Right ventricle myocardium superior (tissue), 1 donor: ENCODE measurements around the gene GABBR2. TPM values are rescaled to one million over a fixed set of nuclear protein-coding genes. Genes with fewer than 3 reads are reported as not detected.
A peak's percentile ranks its signal among the peaks of the same experiment; 100 is the strongest.

Experiments used
- ATAC-seq: fragments of 200-7000 bp; cut with Tn5 transposase; one replicate; pipeline ENCODE4 v1.9.1; 2020; ENCODE audit warnings: mild to moderate bottlenecking; ENCODE audit not compliant: poor library complexity
- DNase-seq: peaks from one replicate; pipeline ENCODE4 v3.0.0-alpha.2; 2020
- intact Hi-C: fragments of 100-400 bp; cut with DNase I; formaldehyde crosslinking; loops from one replicate; pipeline ENCODE4 v1.11.2; 2022
- total RNA-seq: library from RNA; stranded (reverse); fragmentation: NEBNext Ultra II Directional; extraction: Animal tissue kit (Norgen Biotek cat#: 25700); gene quantifications from one replicate; pipeline ENCODE4 v1.2.1, GENCODE V29; 2021
- donor health status: DM: no; HTN: yes; CAD: no; lungs with severe emphysema.

Gene GABBR2
- total RNA-seq, 1 donor from 2014 or later: 0.30 TPM

- intact Hi-C loops: no loop called here
- ATAC-seq (peak; percentile 77), DNase-seq (no peak)
Observed at GRCh38 chr9:98410185-98410697, 298.5 kb downstream of the GABBR2 start.

DNA sequence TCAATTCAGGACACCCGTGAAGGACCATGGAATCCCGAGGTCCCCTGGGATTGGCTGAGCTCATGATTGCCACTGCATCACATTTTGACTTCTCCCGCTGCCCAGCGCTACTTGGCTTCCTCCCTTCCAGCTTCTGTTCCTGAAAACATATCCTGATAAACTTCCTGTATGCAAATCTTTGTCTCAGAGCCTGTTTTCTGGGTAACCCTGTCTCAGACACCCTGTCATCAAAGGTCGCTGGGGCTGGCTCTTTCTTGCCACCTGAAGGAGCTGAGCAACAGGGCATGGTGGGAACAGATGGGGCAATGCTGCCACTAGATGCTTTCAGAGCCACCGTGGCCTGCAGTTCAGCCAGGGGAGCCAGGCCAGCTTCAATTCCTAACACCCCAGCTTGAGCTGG is 299.0 kb downstream of the GABBR2 start:
- intact Hi-C loops: no loop called here
- peak; percentile 27 for ATAC-seq
- DNase-seq: no peak

DNA sequence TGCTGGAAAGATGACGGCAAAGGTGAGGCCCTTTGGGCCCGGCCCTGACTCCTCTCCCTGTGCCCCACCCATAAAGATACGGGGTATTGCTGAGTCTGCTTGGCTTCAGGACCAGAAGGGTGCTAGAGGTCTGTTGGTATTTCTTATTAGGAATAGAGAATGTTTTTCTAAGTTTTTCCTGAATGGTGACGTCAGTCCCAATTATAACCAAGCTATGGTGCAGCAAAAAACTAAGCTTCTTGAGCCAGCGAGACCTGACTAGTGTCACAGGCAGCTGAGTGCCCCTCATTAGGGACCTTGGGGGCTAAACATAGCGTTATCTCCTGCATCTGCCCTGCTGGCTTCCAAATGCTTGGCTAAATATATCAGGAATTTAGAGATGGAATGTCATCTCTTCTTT is 302.3 kb downstream of the GABBR2 start:
- ATAC-seq (no peak), DNase-seq (no peak)
- intact Hi-C loops: no loop called here

GRCh38 chr9:98404237-98404636 is 304.5 kb downstream of the GABBR2 start:
- intact Hi-C loops: no loop called here
- ATAC-seq: no peak

GRCh38 chr9:98403715-98404114 is 305.0 kb downstream of the GABBR2 start:
- DNase-seq (no peak), ATAC-seq (no peak)
- intact Hi-C loops: no loop called here

More at GRCh38 chr9:98404237-98404636, 304.5 kb downstream of the GABBR2 start:
- DNase-seq: no peak

- DNase-seq (no peak), ATAC-seq (no peak)
- intact Hi-C loops: no loop called here
Observed at GRCh38 chr9:98402019-98402840, 306.5 kb downstream of the GABBR2 start.

- intact Hi-C loops: no loop called here
- DNase-seq: no peak
- ATAC-seq: peak; percentile 41
Observed at GRCh38 chr9:98401140-98402018, 307.4 kb downstream of the GABBR2 start.

DNA sequence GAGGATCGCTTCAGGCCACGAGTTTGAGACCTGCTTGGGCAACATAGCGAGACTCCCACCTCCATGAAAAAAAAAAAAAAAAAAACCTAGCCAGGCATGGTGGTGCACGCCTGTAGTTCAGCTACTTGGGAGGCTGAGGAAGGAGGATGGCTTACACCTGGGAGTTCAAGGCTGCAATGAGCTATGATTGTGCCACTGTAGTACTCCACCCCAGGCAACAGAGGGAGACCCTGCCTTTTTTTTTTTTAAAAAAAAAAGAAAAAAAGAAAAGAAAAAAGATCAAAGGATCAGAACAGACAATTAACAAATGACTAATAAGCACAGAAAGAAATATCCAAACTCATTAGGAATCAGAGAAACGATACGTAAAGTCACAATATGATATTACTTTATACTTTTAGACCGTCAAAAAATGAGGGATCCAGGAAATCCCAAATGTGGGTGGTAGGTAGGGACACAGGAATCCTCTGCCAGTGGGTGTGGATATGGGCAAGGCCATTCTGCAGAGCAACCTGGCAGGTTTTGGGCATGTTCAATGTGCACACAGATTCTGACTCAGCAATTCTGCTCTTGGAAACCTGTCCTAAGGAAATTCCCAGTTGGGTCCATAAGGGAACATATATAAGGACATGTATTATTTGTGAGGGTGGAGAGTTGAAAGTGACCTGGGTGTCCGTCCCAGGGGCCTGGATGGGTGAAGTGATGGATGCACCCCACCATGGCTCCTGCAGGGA is 308.6 kb downstream of the GABBR2 start:
- ATAC-seq (no peak), DNase-seq (no peak)
- intact Hi-C loops: no loop called here

GRCh38 chr9:98396656-98397055 is 312.1 kb downstream of the GABBR2 start:
- intact Hi-C loops: no loop called here
- ATAC-seq: no peak
- no peak for DNase-seq

GRCh38 chr9:98396236-98396635 is 312.5 kb downstream of the GABBR2 start:
- intact Hi-C loops: no loop called here
- ATAC-seq: no peak
- DNase-seq: no peak

- intact Hi-C loops: no loop called here
- DNase-seq: no peak
- ATAC-seq: peak; percentile 22
Observed at GRCh38 chr9:98391867-98392266, 316.9 kb downstream of the GABBR2 start.

- ATAC-seq (no peak), DNase-seq (no peak)
- intact Hi-C loops: no loop called here
Observed at GRCh38 chr9:98391406-98391805, 317.3 kb downstream of the GABBR2 start.

- ATAC-seq (no peak), DNase-seq (no peak)
- intact Hi-C loops: no loop called here
Observed at GRCh38 chr9:98385751-98386150, 323.0 kb downstream of the GABBR2 start.

DNA sequence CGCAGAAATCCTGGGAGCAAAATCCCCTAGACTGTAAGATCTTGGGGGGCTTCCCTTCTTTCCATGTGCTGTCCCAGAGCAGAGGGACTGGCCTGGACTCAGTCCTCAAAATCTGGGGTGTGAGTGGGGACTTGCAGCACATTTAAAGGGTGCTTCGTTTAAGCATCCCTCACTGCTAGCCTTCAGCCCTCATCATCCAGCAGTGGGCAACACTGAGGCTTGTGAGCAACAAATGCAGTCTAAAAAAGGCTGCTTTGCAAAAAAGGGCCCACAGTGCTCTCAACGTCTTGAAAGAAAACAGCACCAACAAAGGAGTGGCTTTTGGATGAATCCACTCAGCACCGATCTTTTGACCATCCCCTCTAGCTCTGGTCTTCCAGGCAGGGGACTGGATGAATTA is 325.0 kb downstream of the GABBR2 start:
- intact Hi-C loops: no loop called here
- DNase-seq (no peak), ATAC-seq (no peak)

GRCh38 chr9:98381311-98382103 is 327.2 kb downstream of the GABBR2 start:
- ATAC-seq (no peak), DNase-seq (no peak)
- intact Hi-C loops: no loop called here

- DNase-seq: no peak
- intact Hi-C loops: no loop called here
Observed at GRCh38 chr9:98380065-98380681, 328.6 kb downstream of the GABBR2 start.

GRCh38 chr9:98379572-98379971 is 329.2 kb downstream of the GABBR2 start:
- DNase-seq: no peak
- no peak for ATAC-seq
- intact Hi-C loops: no loop called here

More at GRCh38 chr9:98380065-98380681, 328.6 kb downstream of the GABBR2 start:
- no peak for ATAC-seq

DNA sequence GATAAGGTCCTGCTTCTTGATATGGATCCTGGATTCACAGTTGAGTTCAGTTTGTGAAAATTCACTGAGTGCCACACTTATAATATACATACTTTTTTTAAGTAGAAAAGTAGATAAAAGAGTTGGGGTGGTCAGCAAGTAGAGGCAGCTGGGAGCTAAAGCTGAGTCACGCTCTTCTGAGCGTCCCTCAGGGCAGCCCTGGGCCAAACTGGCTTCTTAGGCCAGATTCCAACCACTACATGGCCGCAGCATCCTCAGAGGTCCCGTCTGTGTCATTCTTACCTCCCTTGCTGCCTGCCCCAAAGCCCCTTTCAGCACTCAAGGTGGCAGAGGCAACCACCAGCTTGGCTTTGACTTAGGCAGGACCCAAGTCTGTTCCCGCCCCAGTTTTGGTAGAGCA is 329.9 kb downstream of the GABBR2 start:
- intact Hi-C loops: no loop called here
- DNase-seq (no peak), ATAC-seq (no peak)
